MG63 (cell line): ENCODE results near the gene SLC15A3. TPM values are rescaled to one million over a fixed set of nuclear protein-coding genes. Genes with fewer than 3 reads are reported as not detected.
A peak's percentile ranks its signal among the peaks of the same experiment; 100 is the strongest.
"Not testable (repeated sequence)": the region's sequence is repeated elsewhere in the genome, so short reads cannot be mapped to it uniquely, and the experiment has no call there.

Source experiments
- DNase-seq: peaks from one replicate; pipeline ENCODE4 v3.0.0-alpha.2; 2020
- H3K27me3 ChIP-seq: fragments of 250-450 bp; sonication (Bioruptor Pico); 2 replicates; pipeline ENCODE4 v1.5.1; 2020; ENCODE audit warnings: mild to moderate bottlenecking, moderate library complexity
- H3K36me3 ChIP-seq: fragments of 250-450 bp; sonication (Bioruptor Pico); 2 replicates; pipeline ENCODE4 v1.5.1; 2020; ENCODE audit warnings: mild to moderate bottlenecking, moderate library complexity
- H3K4me3 ChIP-seq: fragments of 250-450 bp; sonication (Bioruptor Pico); 2 replicates; pipeline ENCODE4 v1.5.1; 2020; ENCODE audit warnings: mild to moderate bottlenecking, moderate library complexity
- H3K9me3 ChIP-seq: fragments of 250-450 bp; sonication (Bioruptor Pico); 2 replicates; pipeline ENCODE4 v1.5.1; 2020; ENCODE audit warnings: mild to moderate bottlenecking, moderate library complexity
- total RNA-seq: library from RNA; depleted of rRNA; stranded (reverse); fragments of >200 nt; shearing (Covaris generic); gene quantifications from 2 replicates; pipeline ENCODE4 v1.2.3, GENCODE V29; 2014; ENCODE audit warnings: low replicate concordance

SLC15A3 gene
- total RNA-seq, 1 experiment from 2014 or later, result not detected

- no peaks in the 10 kb centered on the region; the same call in 1 of the 2 replicates for H3K27me3 ChIP-seq
- H3K36me3 ChIP-seq, result peaks cover 14% of the 10 kb centered on the region
- DNase-seq, result peak; percentile 74
- H3K4me3 ChIP-seq, result peak overlapping the region; percentile 67
- H3K9me3 ChIP-seq, result no peaks in the 10 kb centered on the region
Measured at GRCh38 chr11:60915248-60915914, 36.6 kb downstream of the SLC15A3 start.

- peak; percentile 52 for DNase-seq
- peaks cover 8% of the 10 kb centered on the region for H3K36me3 ChIP-seq
- peak overlapping the region; percentile 67 for H3K4me3 ChIP-seq
- no peaks in the 10 kb centered on the region; the same call in 1 of the 2 replicates for H3K27me3 ChIP-seq
- H3K9me3 ChIP-seq, result no peaks in the 10 kb centered on the region
Measured at GRCh38 chr11:60914633-60915247, 37.2 kb downstream of the SLC15A3 start.

- peak; percentile 79 for DNase-seq
- Histone ChIP-seq H3K27me3 (no peaks in the 10 kb centered on the region; the same call in 1 of the 2 replicates), H3K36me3 (peaks cover 8% of the 10 kb centered on the region), H3K4me3 (peak within 1 kb of the TSS; percentile 67), H3K9me3 (no peaks in the 10 kb centered on the region)
Measured at GRCh38 chr11:60913793-60914632, 38.0 kb downstream of the SLC15A3 start, which contains the start of gene TMEM109. Gene TMEM109 (plus strand): TSS chr11:60914158. CDS start chr11:60919694, 5,536 bp downstream.

GRCh38 chr11:60912851-60913528 lies 39.0 kb downstream of the SLC15A3 start:
- H3K4me3 ChIP-seq, result peak overlapping the region; percentile 67
- H3K27me3 ChIP-seq, result no peaks in the 10 kb centered on the region; the same call in 1 of the 2 replicates
- no peak for DNase-seq
- H3K9me3 ChIP-seq, result no peaks in the 10 kb centered on the region
- peaks cover 8% of the 10 kb centered on the region for H3K36me3 ChIP-seq

GRCh38 chr11:60912223-60912850 lies 39.6 kb downstream of the SLC15A3 start:
- H3K36me3 ChIP-seq, result peaks cover 4% of the 10 kb centered on the region
- DNase-seq, result no peak
- H3K9me3 ChIP-seq, result no peaks in the 10 kb centered on the region
- H3K4me3 ChIP-seq, result no peak overlapping the region
- H3K27me3 ChIP-seq, result no peaks in the 10 kb centered on the region; the same call in 1 of the 2 replicates

- Histone ChIP-seq H3K9me3 (no peaks in the 10 kb centered on the region), H3K4me3 (no peak overlapping the region), H3K27me3 (no peaks in the 10 kb centered on the region; the same call in 1 of the 2 replicates), H3K36me3 (peaks cover 2% of the 10 kb centered on the region)
- no peak for DNase-seq
Measured at GRCh38 chr11:60910711-60911380, 41.1 kb downstream of the SLC15A3 start.

- no peak for DNase-seq
- H3K36me3 ChIP-seq, result no peaks in the 10 kb centered on the region
- H3K27me3 ChIP-seq, result no peaks in the 10 kb centered on the region; the same call in 1 of the 2 replicates
- H3K9me3 ChIP-seq, result no peaks in the 10 kb centered on the region
- no peak overlapping the region for H3K4me3 ChIP-seq
Measured at GRCh38 chr11:60910281-60910687, 41.7 kb downstream of the SLC15A3 start.

GRCh38 chr11:60909680-60910280 lies 42.2 kb downstream of the SLC15A3 start:
- DNase-seq, H3K9me3 ChIP-seq, H3K36me3 ChIP-seq, H3K4me3 ChIP-seq, H3K27me3 ChIP-seq: not testable (repeated sequence)

GRCh38 chr11:60908803-60909202 lies 43.2 kb downstream of the SLC15A3 start:
- Histone ChIP-seq H3K4me3 (no peak overlapping the region), H3K36me3 (peaks cover 13% of the 10 kb centered on the region), H3K27me3 (no peaks in the 10 kb centered on the region; the same call in 1 of the 2 replicates), H3K9me3 (no peaks in the 10 kb centered on the region)
- no peak for DNase-seq

GRCh38 chr11:60906132-60906972 lies 45.6 kb downstream of the SLC15A3 start, which contains the start of gene PRPF19:
Gene PRPF19 (minus strand): TSS chr11:60906585. CDS start chr11:60906382, 203 bp downstream.
- Histone ChIP-seq H3K36me3 (peaks cover 37% of the 10 kb centered on the region), H3K4me3 (peak within 1 kb of the TSS; percentile 97), H3K27me3 (no peaks in the 10 kb centered on the region; the same call in 1 of the 2 replicates), H3K9me3 (no peaks in the 10 kb centered on the region)
- DNase-seq, result peak; percentile 93

- DNase-seq, result peak; percentile 33
- H3K36me3 ChIP-seq, result peaks cover 43% of the 10 kb centered on the region
- H3K27me3 ChIP-seq, result no peaks in the 10 kb centered on the region; the same call in 1 of the 2 replicates
- no peaks in the 10 kb centered on the region for H3K9me3 ChIP-seq
- peak overlapping the region; percentile 97 for H3K4me3 ChIP-seq
Measured at GRCh38 chr11:60905551-60906113, 46.3 kb downstream of the SLC15A3 start.

- Histone ChIP-seq H3K27me3 (no peaks in the 10 kb centered on the region; the same call in 1 of the 2 replicates), H3K36me3 (peaks cover 49% of the 10 kb centered on the region), H3K9me3 (no peaks in the 10 kb centered on the region), H3K4me3 (peak overlapping the region; percentile 97)
- no peak for DNase-seq
Measured at GRCh38 chr11:60905047-60905446, 46.9 kb downstream of the SLC15A3 start.

- H3K9me3 ChIP-seq, result no peaks in the 10 kb centered on the region
- H3K4me3 ChIP-seq, result no peak overlapping the region
- no peaks in the 10 kb centered on the region for H3K27me3 ChIP-seq
- DNase-seq, result no peak
- peaks cover 72% of the 10 kb centered on the region for H3K36me3 ChIP-seq
Measured at GRCh38 chr11:60902625-60903024, 49.4 kb downstream of the SLC15A3 start.
